GM13977 (cell line): ENCODE data around the gene DGKZ.

ENCODE experiments used
- DNase-seq: peaks from one replicate; pipeline ENCODE4 v3.0.0; 2012; ENCODE audit warnings: low spot score
- in situ Hi-C: fragments of 300-500 bp; cut with MboI; formaldehyde crosslinking; loops from one replicate; pipeline ENCODE4 v1.12.0; 2022; ENCODE audit warnings: low sequenced_read_pairs, low pct_unique_long_range_greater_than_20kb, mixed read lengths, inconsistent platforms; ENCODE audit not compliant: unreplicated experiment
- TF ChIP-seq, protein P1 (sequence below): IDR thresholded peaks from 2 replicates; pipeline ENCODE4 v1.5.1; 2012; ENCODE audit warnings: mild to moderate bottlenecking, control low read depth; ENCODE audit not compliant: insufficient read depth; ENCODE audit errors: extremely low read depth, missing control alignments

Gene DGKZ

DNA sequence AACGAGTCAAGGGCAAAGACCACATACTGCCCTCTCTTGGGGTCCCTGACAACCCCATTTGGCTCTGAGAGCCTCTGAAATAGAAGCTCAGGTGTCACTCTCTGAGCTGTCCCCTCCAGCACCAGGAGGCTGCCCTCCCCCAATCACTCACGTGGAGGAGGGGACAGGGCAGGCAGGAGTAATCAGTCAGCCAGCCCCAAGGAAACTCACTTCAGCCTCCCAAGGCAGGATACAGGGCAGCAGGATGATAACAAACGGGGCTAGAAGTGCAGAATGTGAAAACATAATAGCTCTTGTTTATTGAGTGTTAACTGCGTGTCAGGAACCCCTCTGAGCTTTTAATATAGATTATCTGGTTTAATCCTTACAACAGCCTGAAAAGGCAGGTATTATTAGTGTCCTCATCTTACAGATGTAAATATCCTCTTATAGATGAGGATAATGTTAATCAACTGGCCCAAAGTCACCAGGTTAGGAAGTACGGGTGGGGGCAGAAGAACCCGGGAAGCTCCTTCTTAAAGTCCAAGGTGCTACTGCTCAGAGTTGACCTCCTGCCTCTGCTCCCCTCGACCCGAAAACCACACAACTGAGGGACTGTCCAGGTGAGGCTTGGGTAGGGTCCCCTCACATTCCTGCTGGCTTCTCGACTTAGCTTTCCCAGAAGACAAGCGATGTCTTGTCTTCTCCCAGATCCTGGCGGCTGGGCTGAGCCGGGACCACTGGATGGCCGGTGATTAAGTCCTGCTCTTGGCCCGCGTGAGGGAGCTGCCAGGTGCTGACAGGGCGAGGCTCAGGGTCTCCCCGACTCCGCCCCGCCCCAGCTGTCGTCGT, 41.6 kb downstream of the DGKZ start:
- DNase-seq: peak; percentile 47
- TF ChIP-seq, protein P1, sequence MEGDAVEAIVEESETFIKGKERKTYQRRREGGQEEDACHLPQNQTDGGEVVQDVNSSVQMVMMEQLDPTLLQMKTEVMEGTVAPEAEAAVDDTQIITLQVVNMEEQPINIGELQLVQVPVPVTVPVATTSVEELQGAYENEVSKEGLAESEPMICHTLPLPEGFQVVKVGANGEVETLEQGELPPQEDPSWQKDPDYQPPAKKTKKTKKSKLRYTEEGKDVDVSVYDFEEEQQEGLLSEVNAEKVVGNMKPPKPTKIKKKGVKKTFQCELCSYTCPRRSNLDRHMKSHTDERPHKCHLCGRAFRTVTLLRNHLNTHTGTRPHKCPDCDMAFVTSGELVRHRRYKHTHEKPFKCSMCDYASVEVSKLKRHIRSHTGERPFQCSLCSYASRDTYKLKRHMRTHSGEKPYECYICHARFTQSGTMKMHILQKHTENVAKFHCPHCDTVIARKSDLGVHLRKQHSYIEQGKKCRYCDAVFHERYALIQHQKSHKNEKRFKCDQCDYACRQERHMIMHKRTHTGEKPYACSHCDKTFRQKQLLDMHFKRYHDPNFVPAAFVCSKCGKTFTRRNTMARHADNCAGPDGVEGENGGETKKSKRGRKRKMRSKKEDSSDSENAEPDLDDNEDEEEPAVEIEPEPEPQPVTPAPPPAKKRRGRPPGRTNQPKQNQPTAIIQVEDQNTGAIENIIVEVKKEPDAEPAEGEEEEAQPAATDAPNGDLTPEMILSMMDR: peak; percentile 9
- in situ Hi-C loops: no loop called here

DNA sequence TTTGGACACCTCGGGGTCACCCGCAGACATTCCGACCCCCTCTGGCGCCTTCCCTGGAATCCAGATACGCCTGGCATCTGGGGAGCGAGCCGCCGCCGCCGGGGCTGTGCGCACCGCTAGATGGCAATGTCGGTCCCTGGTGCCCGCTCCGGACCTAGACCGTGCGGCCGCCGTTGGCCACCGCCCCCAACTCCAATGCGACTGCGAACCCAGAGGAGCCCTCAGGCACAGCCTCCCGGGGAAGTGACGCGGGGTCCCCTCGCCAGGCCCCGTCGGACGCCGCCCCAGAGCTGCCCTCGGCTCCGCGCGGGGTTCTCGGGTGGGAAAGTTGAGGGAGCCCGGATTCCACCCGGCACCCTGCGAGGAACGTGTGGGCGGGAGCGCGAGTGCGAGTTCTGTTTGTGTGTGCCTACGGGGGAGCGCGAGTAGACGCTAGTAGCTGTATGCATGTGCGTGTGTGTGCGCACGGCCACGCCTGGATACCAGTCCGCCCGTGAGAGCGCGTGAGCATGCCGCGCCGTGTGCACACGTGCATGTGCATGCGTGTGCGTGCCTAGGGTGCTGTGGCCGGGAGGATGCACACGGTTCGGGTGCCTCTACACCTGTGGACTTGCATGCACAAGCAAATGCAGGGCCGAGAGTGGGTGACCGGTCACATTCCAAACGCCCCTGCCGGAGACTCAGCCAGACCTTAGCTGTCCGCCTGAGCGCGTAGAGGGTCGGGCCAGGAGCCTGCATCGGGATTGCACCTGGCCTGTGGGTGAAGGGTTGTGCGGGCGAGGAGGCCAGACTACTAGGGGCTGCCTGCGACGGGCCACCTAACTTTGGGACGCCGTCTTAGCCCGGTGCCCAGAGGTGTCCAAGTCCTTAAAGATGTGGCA, 42.4 kb downstream of the DGKZ start:
- in situ Hi-C loops: loop anchor here (10.0 kb wide), 1 partner anchor 145 kb away; no protein-coding TSS in a partner anchor
- TF ChIP-seq, protein P1: peak; percentile 96
- peak; percentile 94 for DNase-seq

DNA sequence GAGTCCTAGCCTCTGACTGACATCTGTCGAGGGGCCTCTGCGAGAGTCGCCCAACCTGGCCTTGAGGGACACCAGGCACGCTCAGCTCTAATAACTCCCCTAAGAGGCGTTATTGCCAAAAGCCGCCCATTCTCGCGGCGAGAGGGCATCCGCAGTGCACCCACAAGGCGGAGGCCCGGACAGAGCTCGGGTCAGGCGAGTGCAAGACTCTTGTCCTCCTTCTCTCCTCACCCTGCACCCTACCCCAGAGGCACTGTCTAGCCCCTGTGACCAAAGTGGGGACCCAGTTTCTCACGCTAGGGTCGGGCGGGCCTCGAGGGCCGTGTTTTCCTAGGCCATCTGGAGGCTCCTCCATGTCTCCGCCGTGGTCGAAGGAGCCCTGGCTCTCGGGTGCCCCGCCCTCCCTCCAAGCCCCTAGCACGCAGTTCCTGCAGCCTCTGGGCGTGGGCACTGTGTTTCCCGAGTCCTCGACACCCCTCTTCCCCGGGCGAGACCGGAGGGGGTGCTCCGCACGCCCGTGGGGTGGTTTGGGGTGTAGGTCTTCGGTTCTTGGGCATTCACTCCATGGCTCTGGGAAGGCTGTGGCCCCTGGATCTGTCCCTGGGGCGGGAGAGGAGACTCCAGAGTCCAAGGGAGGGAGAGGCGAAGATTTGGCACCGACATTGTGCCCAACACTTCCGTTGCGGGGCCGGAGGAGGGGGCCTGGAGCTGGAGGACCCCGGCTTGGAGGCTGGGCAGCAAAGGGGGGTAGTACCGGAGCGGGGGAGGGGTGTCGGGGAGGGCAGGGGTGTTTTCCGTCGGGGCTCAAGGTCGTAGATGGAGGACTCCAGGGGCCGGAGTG, 43.3 kb downstream of the DGKZ start:
- peak; percentile 67 for DNase-seq
- TF ChIP-seq, protein P1: no peak
- in situ Hi-C loops: loop anchor here (10.0 kb wide), 1 partner anchor 144 kb away; no protein-coding TSS in a partner anchor

DNA sequence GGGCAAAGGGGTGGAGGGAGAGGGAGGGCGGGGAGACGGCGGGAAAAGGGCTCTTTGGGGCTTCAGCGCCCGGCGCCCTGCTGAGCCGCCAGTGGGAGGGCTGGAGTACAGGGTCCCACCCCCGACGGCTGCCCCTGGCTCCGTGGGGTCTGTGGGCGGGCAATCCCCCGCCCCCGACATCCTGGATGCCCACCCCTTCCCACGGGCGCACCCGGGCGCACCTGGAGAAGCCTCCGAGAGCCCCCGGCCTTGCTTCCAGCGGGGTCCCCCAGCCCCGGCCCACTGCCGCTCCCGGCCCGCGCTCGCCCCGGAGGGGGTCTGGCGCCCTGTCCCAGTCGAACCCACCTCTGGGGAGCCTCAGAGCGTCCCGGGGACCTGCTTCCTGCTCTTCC, 43.9 kb downstream of the DGKZ start:
- peak; percentile 60 for DNase-seq
- in situ Hi-C loops: loop anchor here (10.0 kb wide), 1 partner anchor 144 kb away; no protein-coding TSS in a partner anchor
- TF ChIP-seq, protein P1: no peak

DNA sequence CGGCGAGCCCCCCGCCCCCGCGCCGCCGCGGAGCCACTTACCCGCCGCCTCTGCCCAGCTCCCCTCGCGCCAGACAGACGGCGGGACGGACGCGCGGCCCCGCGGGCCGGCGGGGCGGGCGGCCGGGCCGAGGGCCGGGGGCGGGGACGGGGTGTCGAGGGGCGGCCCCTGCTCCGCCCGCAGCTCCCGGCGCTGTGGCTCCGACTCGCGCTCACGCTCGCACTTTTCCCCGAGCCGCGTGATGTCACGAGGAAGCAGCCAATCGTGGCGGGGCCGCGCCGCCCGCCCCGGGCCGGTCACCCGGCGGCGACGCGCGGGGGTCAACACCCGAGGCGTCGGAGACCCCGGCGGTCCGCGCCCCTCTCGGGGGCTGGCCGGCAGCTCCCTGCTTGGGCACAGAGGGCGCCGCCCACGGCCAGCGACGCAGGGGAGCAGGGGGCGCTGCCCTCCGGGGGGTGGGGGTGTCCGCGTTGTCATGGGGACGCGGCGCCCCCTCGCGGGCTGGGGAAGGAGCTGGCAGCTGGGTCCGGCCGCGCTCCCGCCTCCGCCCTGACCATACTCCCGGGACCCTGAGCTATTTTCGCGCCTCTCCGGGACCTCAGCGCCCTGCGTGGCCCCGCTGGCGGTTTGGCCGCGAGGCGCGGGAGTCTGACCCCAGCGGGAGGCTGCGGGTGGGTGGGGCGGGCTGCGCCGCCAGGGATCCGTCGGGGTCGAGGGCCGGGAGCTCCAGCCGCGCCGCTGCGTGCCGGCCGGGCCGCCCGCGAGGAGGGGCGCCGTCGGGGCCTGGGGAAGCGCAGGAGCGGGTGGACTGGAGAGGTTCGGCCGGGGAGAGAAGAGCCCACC, 44.5 kb downstream of the DGKZ start, which contains the start of gene CHRM4:
TSS of gene CHRM4 (minus strand) at position 199 of the 843 bp plus-strand sequence. CDS start 5,219 bp downstream, outside the sequence.
- DNase-seq: peak; percentile 89
- in situ Hi-C loops: loop anchor here (10.0 kb wide), 1 partner anchor 143 kb away; no protein-coding TSS in a partner anchor

More for the DNA sequence above, 44.5 kb downstream of the DGKZ start, which contains the start of gene CHRM4:
- TF ChIP-seq, protein P1: peak; percentile 46
